Activated CD8-positive, alpha-beta T cell treated with anti-CD3 and anti-CD28 coated beads for 36 hours (primary cell): ENCODE data around the gene MTX3. TPM values are rescaled to one million over a fixed set of nuclear protein-coding genes. Genes with fewer than 3 reads are reported as not detected.

Experiments used
- ATAC-seq: fragments of 200-7000 bp; cut with Tn5 transposase; one replicate; pipeline ENCODE4 v1.10.0; 2021; ENCODE audit warnings: mild to moderate bottlenecking, moderate library complexity
- CTCF ChIA-PET: fragments of 350-600 bp; sonication (Branson Sonifier 250); formaldehyde crosslinking; loops from one replicate; lab custom pipeline; 2021; ENCODE audit warnings: antibody characterized with exemption; lab: Charles Lee
- POLR2A ChIA-PET: fragments of 350-600 bp; sonication (Branson Sonifier 250); formaldehyde crosslinking; loops from one replicate; lab custom pipeline; 2021; ENCODE audit warnings: antibody characterized with exemption; lab: Charles Lee
- DNase-seq: peaks from one replicate; pipeline ENCODE4 v3.0.0-alpha.2; 2020
- H3K27ac Mint-ChIP-seq: one replicate; pipeline ENCODE4 v1.8.0; 2021; ENCODE audit warnings: mild to moderate bottlenecking, mixed read lengths
- H3K27me3 Mint-ChIP-seq: one replicate; pipeline ENCODE4 v1.8.0; 2021; ENCODE audit warnings: mixed read lengths
- H3K36me3 Mint-ChIP-seq: one replicate; pipeline ENCODE4 v1.8.0; 2021; ENCODE audit warnings: low read depth, mixed read lengths
- H3K4me1 Mint-ChIP-seq: one replicate; pipeline ENCODE4 v1.8.0; 2021; ENCODE audit warnings: low read depth, mixed read lengths
- H3K4me3 Mint-ChIP-seq: one replicate; pipeline ENCODE4 v1.8.0; 2021; ENCODE audit warnings: mild to moderate bottlenecking, moderate library complexity, mixed read lengths
- H3K9me3 Mint-ChIP-seq: one replicate; pipeline ENCODE4 v1.8.0; 2021; ENCODE audit warnings: mixed read lengths
- CTCF ChIP-seq: fragments of 200-600 bp; IDR thresholded peaks from one replicate; pipeline ENCODE4 v1.8.0; 2022; ENCODE audit warnings: antibody characterized with exemption, mild to moderate bottlenecking
- intact Hi-C: fragments of 100-400 bp; cut with micrococcal nuclease; formaldehyde crosslinking; loops from one replicate; pipeline ENCODE4 v1.10.0; 2022
- total RNA-seq, 2 experiments: library from RNA; stranded (reverse); gene quantifications; one replicate each; pipeline ENCODE4 v1.2.3, GENCODE V29; 2021

MTX3 gene
- total RNA-seq, 2 experiments from 2014 or later, result 18.1 to 18.5 TPM

- Mint-ChIP-seq H3K27ac (no peak overlapping the region), H3K36me3 (no peaks in the 10 kb centered on the region), H3K4me3 (no peak overlapping the region), H3K4me1 (peaks cover 6% of the 10 kb centered on the region), H3K27me3 (no peaks in the 10 kb centered on the region), H3K9me3 (no peaks in the 10 kb centered on the region)
- ATAC-seq (no peak), DNase-seq (no peak)
- no peak for TF ChIP-seq CTCF
- POLR2A ChIA-PET, result no interaction called here
- CTCF ChIA-PET, result interaction anchor here (0.9 kb wide), 1 partner anchor 151 kb away, joined by 3 read pairs; no protein-coding TSS in a partner anchor
- intact Hi-C loops, result no loop called here
These were observed 58.3 kb downstream of the MTX3 start for GRCh38 chr5:79932510-79933504.

- Mint-ChIP-seq H3K27me3 (no peaks in the 10 kb centered on the region), H3K27ac (no peak overlapping the region), H3K9me3 (no peaks in the 10 kb centered on the region), H3K4me3 (no peak overlapping the region), H3K36me3 (no peaks in the 10 kb centered on the region), H3K4me1 (peaks cover under 1% of the 10 kb centered on the region)
- ATAC-seq (no peak), DNase-seq (no peak)
- no peak for TF ChIP-seq CTCF
- intact Hi-C loops, result no loop called here
- CTCF ChIA-PET, result no interaction called here
- POLR2A ChIA-PET, result interaction anchor here (0.6 kb wide), 1 partner anchor 59 kb away, joined by 3 read pairs; no protein-coding TSS in a partner anchor
These were observed 59.2 kb downstream of the MTX3 start for GRCh38 chr5:79931866-79932265.

- intact Hi-C loops, result no loop called here
- H3K9me3 Mint-ChIP-seq, result no peaks in the 10 kb centered on the region
- DNase-seq (no peak), ATAC-seq (no peak)
- H3K36me3 Mint-ChIP-seq, result no peaks in the 10 kb centered on the region
- no peak overlapping the region for H3K27ac Mint-ChIP-seq
- H3K4me3 Mint-ChIP-seq, result no peak overlapping the region
- ChIA-PET POLR2A (interaction anchor here (0.6 kb wide), 1 partner anchor 59 kb away, joined by 3 read pairs; no protein-coding TSS in a partner anchor), CTCF (no interaction called here)
- TF ChIP-seq CTCF, result no peak
- H3K27me3 Mint-ChIP-seq, result no peaks in the 10 kb centered on the region
- H3K4me1 Mint-ChIP-seq, result no peaks in the 10 kb centered on the region
These were observed 59.7 kb downstream of the MTX3 start for GRCh38 chr5:79931409-79931808.

- no peaks in the 10 kb centered on the region for H3K9me3 Mint-ChIP-seq
- ChIA-PET CTCF (interaction anchor here (1.3 kb wide), 1 partner anchor 32 kb away, joined by 3 read pairs; no protein-coding TSS in a partner anchor), POLR2A (no interaction called here)
- no peak for TF ChIP-seq CTCF
- no peaks in the 10 kb centered on the region for H3K36me3 Mint-ChIP-seq
- no peaks in the 10 kb centered on the region for H3K4me1 Mint-ChIP-seq
- DNase-seq (no peak), ATAC-seq (no peak)
- no peaks in the 10 kb centered on the region for H3K27me3 Mint-ChIP-seq
- H3K27ac Mint-ChIP-seq, result no peak overlapping the region
- intact Hi-C loops, result loop anchor here (5.0 kb wide), 1 partner anchor 43 kb away; no protein-coding TSS in a partner anchor
- no peak overlapping the region for H3K4me3 Mint-ChIP-seq
These were observed 62.0 kb downstream of the MTX3 start for GRCh38 chr5:79929095-79929494.

Other genes starting within 250 kb of the MTX3 start
- 1 to 10 TPM; 2.3 to 2.5 TPM for gene THBS4, start 44.1 kb upstream of the MTX3 start, total RNA-seq